HCT116 (cell line): ENCODE data around the gene NFIX.

Source experiments
- CEBPB ChIP-seq: IDR thresholded peaks from 2 replicates; pipeline ENCODE4 v1.6.1; 2012; ENCODE audit warnings: low read depth
- CTCF ChIP-seq, 3 experiments: fragments of 200-600 bp in 1 of 3; sonication (generic) in 1 of 3; IDR thresholded peaks in 2 of 3; conservative IDR thresholded peaks in 1 of 3; 2 replicates each; pipeline ENCODE4 v1.5.1; 2012 to 2017; ENCODE audit warnings: low read depth in 2 of 3, low read length in 2 of 3, antibody characterized with exemption in 1 of 3, borderline replicate concordance in 1 of 3, control low read depth in 1 of 3, mild to moderate bottlenecking in 1 of 3, mixed read lengths in 1 of 3, mixed run types in 1 of 3, moderate library complexity in 1 of 3; ENCODE audit not compliant: insufficient read depth in 1 of 3
- EGR1 ChIP-seq: IDR thresholded peaks from 2 replicates; pipeline ENCODE4 v1.6.1; 2012; ENCODE audit warnings: low read depth
- EZH2 ChIP-seq: fragments of 200-600 bp; sonication (generic); IDR thresholded peaks from 2 replicates; pipeline ENCODE4 v1.6.1; 2017; ENCODE audit warnings: antibody characterized with exemption, mixed run types
- EZH2phosphoT487 ChIP-seq: fragments of 200-600 bp; IDR thresholded peaks from 2 replicates; pipeline ENCODE4 v1.6.1; 2018; ENCODE audit warnings: antibody characterized with exemption, borderline replicate concordance
- MAX ChIP-seq: IDR thresholded peaks from 2 replicates; pipeline ENCODE4 v1.6.1; 2012
- POLR2A ChIP-seq: IDR thresholded peaks from 2 replicates; pipeline ENCODE4 v1.7.0; 2011; ENCODE audit warnings: borderline replicate concordance; ENCODE audit not compliant: insufficient read depth, insufficient read length; ENCODE audit errors: extremely low read depth
- RAD21 ChIP-seq: IDR thresholded peaks from 2 replicates; pipeline ENCODE4 v1.6.1; 2012; ENCODE audit warnings: low read depth, mild to moderate bottlenecking
- REST ChIP-seq: IDR thresholded peaks from 2 replicates; pipeline ENCODE4 v1.6.1; 2012; ENCODE audit warnings: low read depth
- YY1 ChIP-seq: IDR thresholded peaks from 2 replicates; pipeline ENCODE4 v1.6.1; 2011; ENCODE audit warnings: low read length, low read depth, moderate library complexity, mild to moderate bottlenecking; ENCODE audit not compliant: insufficient replicate concordance; ENCODE audit errors: extremely low read depth
- ZBTB33 ChIP-seq: IDR thresholded peaks from 2 replicates; pipeline ENCODE4 v1.6.1; 2011; ENCODE audit warnings: mild to moderate bottlenecking, low read length, moderate library complexity; ENCODE audit not compliant: insufficient replicate concordance; ENCODE audit errors: extremely low read depth
- ZFX ChIP-seq: fragments of 450-650 bp; IDR thresholded peaks from 2 replicates; pipeline ENCODE4 v1.6.1; 2017
- ZNF274 ChIP-seq: fragments of 200-500 bp; sonication (Bioruptor generic); IDR thresholded peaks from 2 replicates; pipeline ENCODE4 v1.6.1; 2014; ENCODE audit warnings: mild to moderate bottlenecking, low read depth, low read length, inconsistent platforms

GRCh38 chr19:12967907-12968306, 27.4 kb upstream of the NFIX start:
- TF ChIP-seq CTCF (IDR thresholded peaks at IDR 0.05 in 2 of 3, conservative IDR thresholded peaks at IDR 0.05 in 1 of 3; ENCODE audit: borderline replicate concordance in 1 of 3, insufficient read depth in 1 of 3, low read depth in 2 of 3, low read length in 2 of 3): no peak
- TF ChIP-seq POLR2A: no peak
- TF ChIP-seq ZFX: no peak
- no peak for TF ChIP-seq EZH2
- TF ChIP-seq EZH2phosphoT487: no peak
- no peak for TF ChIP-seq REST
- TF ChIP-seq YY1: no peak
- TF ChIP-seq ZNF274: no peak
- no peak for TF ChIP-seq EGR1
- no peak for TF ChIP-seq RAD21
- TF ChIP-seq CEBPB: no peak
- TF ChIP-seq ZBTB33: no peak
- TF ChIP-seq MAX: no peak
